Embryonic facial prominence (tissue), 1 donor: ENCODE results near the gene ARMC12.
A peak's percentile ranks its signal among the peaks of the same experiment; 100 is the strongest.

Source experiments
- DNase-seq: peaks from one replicate; pipeline ENCODE4 v3.0.0-alpha.2; 2016; ENCODE audit errors: extremely low spot score

Gene ARMC12

GRCh38 chr6:35735452-35735851 is 1.4 kb upstream of the ARMC12 start:
- no peak for DNase-seq

GRCh38 chr6:35736253-35736894 is 458 bp upstream of the ARMC12 start:
- DNase-seq, result no peak

GRCh38 chr6:35737413-35738211 is 780 bp downstream of the ARMC12 start:
- DNase-seq, result peak; percentile 78

DNA sequence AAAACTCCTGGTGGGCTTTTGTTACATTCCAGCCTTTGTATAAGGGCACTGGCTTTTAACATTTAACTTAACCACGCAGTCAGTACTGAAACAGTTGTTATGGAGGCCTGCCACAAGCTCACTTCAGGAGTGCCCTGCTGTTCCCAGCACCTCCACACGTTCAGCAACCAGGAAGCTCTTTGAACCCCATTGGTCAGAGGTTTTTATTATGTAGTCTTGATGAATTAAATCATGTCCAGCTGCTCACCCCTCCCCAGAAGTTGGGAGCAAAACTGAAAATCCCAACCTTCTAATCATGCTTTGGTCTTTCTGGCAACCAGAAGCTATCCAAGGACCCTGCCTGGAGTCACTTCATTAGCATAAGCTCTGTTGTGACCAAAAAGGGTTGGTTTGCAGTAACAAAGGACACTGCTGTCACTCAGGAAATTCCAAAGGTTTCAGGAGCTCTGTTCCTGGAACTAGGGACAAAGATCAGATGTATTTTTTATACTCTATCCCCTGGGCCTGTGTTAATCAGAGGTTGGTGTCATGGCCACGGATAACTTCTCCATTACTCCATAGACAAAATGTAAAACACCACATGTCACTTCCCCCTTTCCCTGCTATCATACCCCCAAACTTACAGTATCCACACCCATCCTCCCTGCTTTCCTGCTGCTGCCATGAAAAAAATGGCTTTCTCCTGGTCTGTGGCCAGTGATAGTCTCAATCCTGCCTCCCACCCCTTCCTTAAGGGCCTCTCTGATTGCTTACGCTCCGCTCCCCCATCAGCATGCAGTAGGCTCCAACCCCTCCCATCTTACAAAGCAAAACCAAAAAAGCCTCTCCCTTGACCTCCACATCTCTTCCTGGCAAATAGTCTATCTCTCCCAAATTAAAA is 3.1 kb downstream of the ARMC12 start:
- no peak for DNase-seq

GRCh38 chr6:35742842-35743241 is 6.0 kb downstream of the ARMC12 start:
- DNase-seq, result no peak

GRCh38 chr6:35745509-35745908 is 8.7 kb downstream of the ARMC12 start:
- no peak for DNase-seq

- DNase-seq, result no peak
Observed at GRCh38 chr6:35746516-35746915, 9.7 kb downstream of the ARMC12 start.

DNA sequence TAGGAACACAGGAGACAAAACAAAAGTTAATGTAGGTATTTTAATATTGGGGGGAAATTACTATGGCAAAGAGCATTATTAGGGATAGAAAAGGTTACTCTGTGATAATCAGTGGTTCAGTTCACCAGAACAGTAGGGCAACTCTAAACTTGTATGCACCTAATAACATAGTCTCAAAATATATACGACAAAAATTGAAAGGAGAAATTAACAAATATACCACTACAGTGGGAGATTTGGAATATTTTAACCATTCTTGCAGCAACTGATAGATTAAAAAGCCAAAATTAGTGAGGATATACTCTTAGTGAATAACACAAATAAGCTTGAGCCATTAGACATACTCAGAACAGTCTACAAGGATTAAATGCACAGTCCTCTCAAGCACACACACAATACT is 11.0 kb downstream of the ARMC12 start:
- no peak for DNase-seq

- no peak for DNase-seq
Observed at GRCh38 chr6:35750557-35750956, 13.7 kb downstream of the ARMC12 start.

GRCh38 chr6:35751594-35751993 is 14.8 kb downstream of the ARMC12 start:
- DNase-seq, result no peak

DNA sequence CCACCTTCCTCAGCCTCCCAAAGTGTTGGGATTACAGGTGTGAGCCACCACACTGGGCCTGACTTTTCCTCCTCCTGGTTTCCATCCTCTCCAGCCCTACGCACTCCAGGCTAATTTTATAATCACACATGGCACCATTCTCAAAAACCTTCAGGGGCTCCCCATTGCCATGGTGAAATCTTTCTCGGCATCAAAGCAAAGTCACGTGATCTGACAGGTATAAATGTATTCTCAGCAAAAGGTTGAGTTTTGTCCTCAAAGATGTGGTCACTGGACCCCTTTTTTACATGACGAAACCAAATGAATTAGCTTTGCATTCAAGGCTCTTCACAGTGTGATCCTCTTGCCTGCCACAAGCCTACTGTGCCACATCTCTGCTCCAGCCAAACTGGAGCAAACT is 15.5 kb downstream of the ARMC12 start:
- no peak for DNase-seq

- no peak for DNase-seq
Observed at GRCh38 chr6:35754452-35755277, 17.8 kb downstream of the ARMC12 start.

GRCh38 chr6:35755278-35755924 is 18.6 kb downstream of the ARMC12 start:
- no peak for DNase-seq

- DNase-seq, result no peak
Observed at GRCh38 chr6:35757456-35758123, 20.8 kb downstream of the ARMC12 start.

DNA sequence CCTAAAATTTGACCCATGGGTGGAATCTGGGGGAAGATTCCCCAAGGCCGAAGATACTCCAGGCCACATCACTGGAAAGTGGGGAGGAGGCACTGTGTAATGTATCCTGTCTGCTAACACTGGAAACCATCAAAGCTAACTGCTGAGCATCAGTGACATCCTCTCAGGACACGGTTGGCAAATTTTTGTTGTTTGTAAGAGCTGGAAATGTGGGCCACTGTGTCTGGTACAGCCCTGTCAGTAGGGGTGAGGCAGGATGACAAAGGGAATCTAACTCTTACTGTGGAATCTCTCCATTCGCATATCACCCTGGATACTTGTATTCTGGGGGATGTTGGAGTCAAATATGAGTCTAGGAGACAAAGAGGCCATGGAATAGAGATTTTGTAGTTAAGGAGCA is 22.6 kb downstream of the ARMC12 start:
- no peak for DNase-seq

DNA sequence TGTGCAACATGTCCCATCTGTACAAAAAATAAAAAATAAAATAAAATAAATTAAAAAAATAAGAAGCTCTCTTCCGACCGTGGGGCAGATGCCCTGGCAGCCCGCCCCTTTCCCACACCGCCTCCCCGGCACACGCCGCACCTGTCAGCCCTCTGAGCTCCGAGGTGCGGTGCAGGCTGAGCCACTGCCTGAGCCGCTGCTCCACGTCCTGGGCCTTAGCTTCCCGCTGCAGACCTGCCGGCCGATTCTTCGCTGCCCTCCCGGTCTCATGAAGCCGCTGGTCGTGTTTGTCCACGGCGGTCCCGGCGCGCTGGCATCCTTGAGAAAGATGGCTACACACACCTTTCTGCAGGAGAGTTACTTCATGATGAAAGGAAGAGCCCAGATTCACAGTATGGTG is 28.9 kb downstream of the ARMC12 start:
- DNase-seq, result no peak

DNA sequence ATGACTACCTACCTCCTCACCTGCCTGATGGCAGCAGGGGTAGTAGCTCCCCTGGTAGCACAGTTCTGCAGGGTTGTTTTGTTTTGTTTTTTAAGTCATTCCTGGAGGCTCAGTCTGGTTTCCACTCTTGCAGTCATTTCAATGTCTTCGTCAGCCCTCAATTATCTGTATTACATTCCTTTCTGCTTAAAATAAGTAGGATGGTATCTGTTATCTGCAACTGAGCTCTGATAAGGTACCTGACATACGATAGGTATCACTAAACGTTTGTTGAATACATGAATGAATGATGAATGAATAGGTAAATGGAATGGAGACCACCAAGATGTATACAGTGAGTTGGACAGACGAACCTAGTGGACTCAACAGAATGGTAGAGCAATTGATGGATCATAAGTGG is 32.4 kb downstream of the ARMC12 start:
- no peak for DNase-seq

DNA sequence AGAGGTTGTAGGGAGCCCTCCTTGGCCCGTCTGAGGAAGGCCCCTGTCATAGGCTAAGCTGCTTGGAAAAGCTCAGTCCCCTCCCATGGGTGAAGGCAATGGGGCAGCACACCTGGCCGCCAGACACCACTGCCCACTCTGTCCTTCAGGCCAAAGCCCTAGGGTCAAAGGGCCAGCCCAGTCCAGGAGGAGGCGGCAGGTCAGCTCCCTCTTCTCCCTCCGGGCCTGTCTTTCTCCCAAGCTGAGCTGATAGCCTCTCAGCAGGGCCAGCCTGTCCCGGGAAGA is 34.5 kb downstream of the ARMC12 start:
- DNase-seq, result no peak

DNA sequence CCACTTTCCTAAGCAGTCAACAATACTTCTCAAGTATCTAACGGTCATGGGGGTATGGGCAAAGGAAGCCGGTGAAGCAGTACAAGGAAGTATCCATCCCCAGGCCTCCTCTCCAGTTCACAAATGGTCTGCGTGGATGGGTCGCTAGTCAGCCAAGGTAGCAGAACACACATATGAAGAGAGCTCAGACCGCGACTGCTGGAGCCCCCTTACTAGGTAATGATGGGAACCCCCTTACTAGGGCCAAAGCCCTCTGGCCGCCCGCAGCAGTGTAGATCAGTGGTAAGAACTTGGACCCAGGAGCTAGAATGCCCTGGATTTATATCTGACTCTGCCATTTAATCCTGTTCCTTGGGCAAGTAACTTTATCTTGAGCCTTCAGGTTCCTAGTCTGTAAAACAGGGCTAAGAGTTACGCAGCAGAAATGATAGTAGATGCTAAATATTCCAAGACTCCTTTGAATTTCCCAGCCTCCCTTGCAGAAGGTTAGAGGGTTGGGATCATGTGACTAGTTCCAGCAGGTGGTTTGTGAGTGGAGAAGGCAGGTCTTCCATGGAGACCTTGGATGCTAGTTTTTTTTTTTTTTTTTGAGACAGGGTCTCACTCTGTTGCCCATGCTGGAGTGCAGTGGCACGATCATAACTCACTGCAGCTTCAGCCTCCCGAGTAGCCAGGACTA is 37.4 kb downstream of the ARMC12 start:
- DNase-seq, result no peak

DNA sequence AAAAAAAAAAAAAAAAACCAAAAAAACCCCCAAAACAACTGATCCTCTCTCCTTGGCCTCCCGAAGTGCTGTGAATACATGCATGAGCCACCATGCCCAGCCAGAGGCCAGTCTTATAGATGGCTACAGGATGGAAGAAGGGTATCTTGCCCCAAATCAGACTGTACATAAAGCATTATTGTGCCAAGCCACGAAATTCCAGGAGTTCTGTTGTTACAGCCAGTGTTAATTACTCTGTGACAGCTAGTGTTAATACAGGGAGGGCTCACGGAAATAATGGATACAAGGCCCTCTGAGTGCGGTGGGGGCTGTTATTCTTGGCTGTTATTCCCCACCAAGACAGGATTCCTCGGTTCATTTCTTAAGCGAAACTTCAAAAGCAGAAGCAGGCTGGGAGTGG is 38.2 kb downstream of the ARMC12 start:
- DNase-seq, result no peak
